ENCODE measurements around the gene RIPOR2. TPM values are rescaled to one million over a fixed set of nuclear protein-coding genes. Genes with fewer than 3 reads are reported as not detected.

RIPOR2 gene
- total RNA-seq, 4 donors from 2014 or later: 8.8 to 27.0 (median 19.0) TPM

- Histone ChIP-seq H3K27me3 (no peaks in the 10 kb centered on the region), H3K27ac (no peak overlapping the region), H3K36me3 (peaks cover 0 to 17% (median 0%) of the 10 kb centered on the region in 3 donors), H3K4me1 (peaks cover 0 to 22% (median 6%) of the 10 kb centered on the region in 4 donors), H3K4me3 (no peak overlapping the region), H3K9me3 (no peaks in the 10 kb centered on the region)
- no peak for DNase-seq (ENCODE audit: low spot score in 2 of 2)
- no peak for TF ChIP-seq POLR2A (IDR thresholded peaks at IDR 0.05)
- TF ChIP-seq EP300 (IDR thresholded peaks at IDR 0.05): no peak
- TF ChIP-seq CTCF (IDR thresholded peaks at IDR 0.05): no peak
- 81 to 92% methylated on average over 2 of the region's 2 CpGs for WGBS, 2 donors
Observed at GRCh38 chr6:24861934-24862333, 73.8 kb downstream of the RIPOR2 start.

GRCh38 chr6:24859608-24860200 is 76.1 kb downstream of the RIPOR2 start:
- 70 to 79% methylated on average over 6 of the region's 6 CpGs for WGBS, 2 donors
- DNase-seq (ENCODE audit: low spot score in 2 of 2): no peak
- Histone ChIP-seq H3K4me1 (peaks cover 0 to 24% (median 13%) of the 10 kb centered on the region in 4 donors), H3K36me3 (peaks cover 0 to 12% (median 0%) of the 10 kb centered on the region in 3 donors), H3K9me3 (no peaks in the 10 kb centered on the region), H3K4me3 (no peak overlapping the region), H3K27me3 (no peaks in the 10 kb centered on the region), H3K27ac (no peak overlapping the region)
- TF ChIP-seq POLR2A (IDR thresholded peaks at IDR 0.05): no peak
- no peak for TF ChIP-seq EP300 (IDR thresholded peaks at IDR 0.05)
- no peak for TF ChIP-seq CTCF (IDR thresholded peaks at IDR 0.05)

GRCh38 chr6:24859132-24859531 is 76.6 kb downstream of the RIPOR2 start:
- no peaks in the 10 kb centered on the region for H3K9me3 ChIP-seq
- TF ChIP-seq EP300 (IDR thresholded peaks at IDR 0.05) (no peak), CTCF (IDR thresholded peaks at IDR 0.05) (no peak), POLR2A (IDR thresholded peaks at IDR 0.05) (no peak)
- 85 to 88% methylated on average over 5 of the region's 5 CpGs for WGBS, 2 donors
- peak overlapping the region in 2 of 4 donors; percentile 38 to 62 for H3K27ac ChIP-seq
- H3K4me1 ChIP-seq: peaks cover 0 to 24% (median 13%) of the 10 kb centered on the region in 4 donors
- H3K4me3 ChIP-seq: no peak overlapping the region
- no peak for DNase-seq (ENCODE audit: low spot score in 2 of 2)
- H3K36me3 ChIP-seq: peaks cover 0 to 12% (median 2%) of the 10 kb centered on the region in 3 donors
- H3K27me3 ChIP-seq: no peaks in the 10 kb centered on the region

GRCh38 chr6:24858177-24858653 is 77.5 kb downstream of the RIPOR2 start:
- peaks cover 0 to 24% (median 13%) of the 10 kb centered on the region in 4 donors for H3K4me1 ChIP-seq
- TF ChIP-seq POLR2A (IDR thresholded peaks at IDR 0.05): no peak
- peak in 1 of 2 donors; percentile 75 for TF ChIP-seq EP300 (IDR thresholded peaks at IDR 0.05)
- no peak for TF ChIP-seq CTCF (IDR thresholded peaks at IDR 0.05)
- H3K27me3 ChIP-seq: no peaks in the 10 kb centered on the region
- no peak overlapping the region for H3K4me3 ChIP-seq
- peaks cover 0 to 10% (median 2%) of the 10 kb centered on the region in 3 donors for H3K36me3 ChIP-seq
- no peaks in the 10 kb centered on the region for H3K9me3 ChIP-seq
- H3K27ac ChIP-seq: peak overlapping the region in 3 of 4 donors; percentile 38 to 62 (median 45)
- no peak for DNase-seq (ENCODE audit: low spot score in 2 of 2)
- 58 to 63% methylated on average over 1 of the region's 1 CpG for WGBS, 2 donors

GRCh38 chr6:24856901-24857670 is 78.7 kb downstream of the RIPOR2 start:
- peak overlapping the region in 1 of 4 donors; percentile 6 for H3K27ac ChIP-seq
- no peaks in the 10 kb centered on the region for H3K27me3 ChIP-seq
- no peaks in the 10 kb centered on the region for H3K9me3 ChIP-seq
- 76 to 88% methylated on average over 7 of the region's 7 CpGs for WGBS, 2 donors
- no peak overlapping the region for H3K4me3 ChIP-seq
- no peak for DNase-seq (ENCODE audit: low spot score in 2 of 2)
- peaks cover 0 to 2% (median under 1%) of the 10 kb centered on the region in 3 donors for H3K36me3 ChIP-seq
- H3K4me1 ChIP-seq: peaks cover 0 to 24% (median 13%) of the 10 kb centered on the region in 4 donors
- TF ChIP-seq EP300 (IDR thresholded peaks at IDR 0.05) (no peak), CTCF (IDR thresholded peaks at IDR 0.05) (no peak), POLR2A (IDR thresholded peaks at IDR 0.05) (no peak)

Data from tibial nerve (tissue), 4 donors.